Right atrium auricular region (tissue), 2 donors: ENCODE data around the gene RHEX. TPM values are rescaled to one million over a fixed set of nuclear protein-coding genes. Genes with fewer than 3 reads are reported as not detected.
"Not testable (repeated sequence)": the region's sequence is repeated elsewhere in the genome, so short reads cannot be mapped to it uniquely, and the experiment has no call there.

Source experiments
- DNase-seq: peaks from one replicate; pipeline ENCODE4 v3.0.0-alpha.2; 2019; ENCODE audit warnings: low spot score
- H3K27ac ChIP-seq, 2 donors: fragments of 200-600 bp; sonication (generic); 1 replicate in 1 of 2; 2 replicates in 1 of 2; pipeline ENCODE4 v1.5.1; 2016 to 2019
- H3K27me3 ChIP-seq, 2 donors: fragments of 200-600 bp; sonication (generic); one replicate each; pipeline versions ENCODE4 v1.5.1 to v1.6.0; 2017 to 2019
- H3K36me3 ChIP-seq: fragments of 200-600 bp; sonication (generic); one replicate; pipeline ENCODE4 v1.5.1; 2016
- H3K4me1 ChIP-seq, 2 donors: fragments of 200-600 bp; sonication (generic); one replicate each; pipeline versions ENCODE4 v1.5.1 to v1.6.0; 2017 to 2019
- H3K4me3 ChIP-seq, 2 donors: fragments of 200-600 bp; sonication (generic); 1 replicate in 1 of 2; 2 replicates in 1 of 2; pipeline ENCODE4 v1.5.1; 2017 to 2019; ENCODE audit warnings: mild to moderate bottlenecking in 1 of 2, moderate library complexity in 1 of 2
- H3K9me3 ChIP-seq, 2 donors: fragments of 200-600 bp; sonication (generic); one replicate each; pipeline ENCODE4 v1.5.1; 2019
- total RNA-seq, 2 donors: library from RNA; depleted of rRNA; stranded (reverse); fragments of >200 nt; gene quantifications; one replicate each; pipeline ENCODE4 v1.1.0, GENCODE V29; 2016
- TF ChIP-seq, protein P1 (sequence below), 2 donors: fragments of 200-600 bp; sonication (generic); IDR thresholded peaks; one replicate each; pipeline ENCODE4 v1.5.1; 2019; ENCODE audit warnings: antibody characterized with exemption in 2 of 2

Gene RHEX
- total RNA-seq, 2 donors from 2014 or later = not detected

GRCh38 chr1:206060844-206061243, 7.9 kb downstream of the RHEX start:
- H3K4me3 ChIP-seq = no peak overlapping the region
- H3K36me3 ChIP-seq = no peaks in the 10 kb centered on the region
- no peaks in the 10 kb centered on the region for H3K27me3 ChIP-seq
- DNase-seq = no peak
- H3K27ac ChIP-seq = no peak overlapping the region
- TF ChIP-seq, protein P1, sequence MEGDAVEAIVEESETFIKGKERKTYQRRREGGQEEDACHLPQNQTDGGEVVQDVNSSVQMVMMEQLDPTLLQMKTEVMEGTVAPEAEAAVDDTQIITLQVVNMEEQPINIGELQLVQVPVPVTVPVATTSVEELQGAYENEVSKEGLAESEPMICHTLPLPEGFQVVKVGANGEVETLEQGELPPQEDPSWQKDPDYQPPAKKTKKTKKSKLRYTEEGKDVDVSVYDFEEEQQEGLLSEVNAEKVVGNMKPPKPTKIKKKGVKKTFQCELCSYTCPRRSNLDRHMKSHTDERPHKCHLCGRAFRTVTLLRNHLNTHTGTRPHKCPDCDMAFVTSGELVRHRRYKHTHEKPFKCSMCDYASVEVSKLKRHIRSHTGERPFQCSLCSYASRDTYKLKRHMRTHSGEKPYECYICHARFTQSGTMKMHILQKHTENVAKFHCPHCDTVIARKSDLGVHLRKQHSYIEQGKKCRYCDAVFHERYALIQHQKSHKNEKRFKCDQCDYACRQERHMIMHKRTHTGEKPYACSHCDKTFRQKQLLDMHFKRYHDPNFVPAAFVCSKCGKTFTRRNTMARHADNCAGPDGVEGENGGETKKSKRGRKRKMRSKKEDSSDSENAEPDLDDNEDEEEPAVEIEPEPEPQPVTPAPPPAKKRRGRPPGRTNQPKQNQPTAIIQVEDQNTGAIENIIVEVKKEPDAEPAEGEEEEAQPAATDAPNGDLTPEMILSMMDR (IDR thresholded peaks at IDR 0.05) = no peak
- no peaks in the 10 kb centered on the region for H3K9me3 ChIP-seq
- H3K4me1 ChIP-seq = no peaks in the 10 kb centered on the region

DNA sequence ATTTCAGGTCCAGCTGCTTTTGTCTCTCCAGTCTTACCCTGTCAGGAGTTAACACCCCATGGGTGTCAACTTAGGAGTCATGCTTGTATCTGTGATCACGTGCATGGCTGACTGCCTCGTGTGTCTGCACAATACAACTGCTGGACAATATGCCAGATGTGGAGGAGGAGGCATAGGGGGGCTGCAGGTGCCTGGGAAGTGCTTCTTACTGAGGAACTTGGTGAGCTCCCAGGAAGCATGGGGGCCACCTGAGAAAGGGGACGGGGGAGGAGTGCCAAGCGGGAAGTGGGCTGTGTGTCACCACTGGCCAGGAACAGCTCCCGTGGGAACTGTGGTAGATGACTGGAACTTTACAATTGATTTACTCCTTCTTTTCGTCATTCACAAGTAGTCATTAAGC, 9.5 kb downstream of the RHEX start:
- H3K4me3 ChIP-seq = no peak overlapping the region
- H3K9me3 ChIP-seq = no peaks in the 10 kb centered on the region
- no peaks in the 10 kb centered on the region for H3K4me1 ChIP-seq
- TF ChIP-seq, protein P1 (IDR thresholded peaks at IDR 0.05) = no peak
- no peak overlapping the region for H3K27ac ChIP-seq
- H3K27me3 ChIP-seq = no peaks in the 10 kb centered on the region
- no peaks in the 10 kb centered on the region for H3K36me3 ChIP-seq
- no peak for DNase-seq

- H3K27me3 ChIP-seq, H3K36me3 ChIP-seq, H3K4me3 ChIP-seq: not testable (repeated sequence)
Measured at GRCh38 chr1:206064001-206064400, 11.0 kb downstream of the RHEX start.

GRCh38 chr1:206064501-206064900, 11.5 kb downstream of the RHEX start:
- H3K4me3 ChIP-seq, H3K4me1 ChIP-seq, H3K27ac ChIP-seq, DNase-seq, H3K36me3 ChIP-seq, H3K9me3 ChIP-seq, H3K27me3 ChIP-seq: not testable (repeated sequence)

More at GRCh38 chr1:206064001-206064400, 11.0 kb downstream of the RHEX start:
- H3K4me1 ChIP-seq, H3K27ac ChIP-seq, DNase-seq, H3K9me3 ChIP-seq: not testable (repeated sequence)

GRCh38 chr1:206065547-206066145, 12.7 kb downstream of the RHEX start:
- Histone ChIP-seq H3K9me3 (no peaks in the 10 kb centered on the region), H3K36me3 (no peaks in the 10 kb centered on the region), H3K27ac (no peak overlapping the region), H3K27me3 (no peaks in the 10 kb centered on the region), H3K4me1 (no peaks in the 10 kb centered on the region), H3K4me3 (no peak overlapping the region)
- TF ChIP-seq, protein P1 (IDR thresholded peaks at IDR 0.05) = no peak
- no peak for DNase-seq

DNA sequence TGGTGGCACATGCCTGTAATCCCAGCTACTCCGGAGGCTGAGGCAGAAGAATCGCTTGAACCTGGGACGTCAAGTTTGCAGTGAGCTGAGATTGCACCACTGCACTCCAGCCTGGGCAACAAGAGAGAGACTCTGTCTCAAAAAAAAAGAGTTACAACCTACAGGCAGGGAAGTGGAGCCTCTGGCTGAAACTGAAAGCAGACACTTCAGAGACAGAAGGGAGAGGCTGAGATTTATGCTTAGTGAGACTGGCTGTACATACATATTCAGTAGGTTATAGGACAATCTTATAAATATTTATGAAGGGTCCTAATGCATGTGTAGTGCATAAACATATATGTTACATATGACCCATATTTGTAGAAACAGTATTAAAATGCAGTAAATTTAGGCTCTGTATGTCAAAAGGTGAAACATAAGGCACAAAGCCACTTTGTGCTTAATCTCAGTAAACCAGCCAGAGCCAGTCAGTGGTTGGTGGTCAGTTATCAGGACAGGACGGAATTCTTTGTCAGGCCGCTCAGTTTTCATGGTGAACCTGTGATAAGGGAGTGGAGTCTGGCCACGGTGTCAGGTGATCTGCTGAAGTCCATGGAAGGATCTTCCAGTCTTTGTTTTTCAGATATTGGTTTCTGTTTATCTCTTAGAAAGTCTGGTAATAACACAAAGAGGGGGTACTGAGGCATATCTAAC, 13.7 kb downstream of the RHEX start:
- H3K36me3 ChIP-seq = no peaks in the 10 kb centered on the region
- H3K9me3 ChIP-seq = no peaks in the 10 kb centered on the region
- DNase-seq = no peak
- TF ChIP-seq, protein P1 (IDR thresholded peaks at IDR 0.05) = no peak
- peak overlapping the region in 1 of 2 donors; percentile 36 for H3K27ac ChIP-seq
- no peaks in the 10 kb centered on the region for H3K4me1 ChIP-seq
- H3K27me3 ChIP-seq = no peaks in the 10 kb centered on the region
- H3K4me3 ChIP-seq = no peak overlapping the region
